ENCODE measurements around the gene ST3GAL3.

ST3GAL3 gene

GRCh38 chr1:43812579-43812978, 105.2 kb downstream of the ST3GAL3 start:
- H3K27ac ChIP-seq: no peak overlapping the region

GRCh38 chr1:43814401-43814800, 107.1 kb downstream of the ST3GAL3 start:
- no peak for TF ChIP-seq CTCF (conservative IDR thresholded peaks at IDR 0.05)
- no peak for TF ChIP-seq ZFX (IDR thresholded peaks at IDR 0.05)

More at GRCh38 chr1:43812579-43812978, 105.2 kb downstream of the ST3GAL3 start:
- TF ChIP-seq ZFX (IDR thresholded peaks at IDR 0.05): no peak
- no peak for TF ChIP-seq CTCF (conservative IDR thresholded peaks at IDR 0.05)

GRCh38 chr1:43817304-43817939, 110.1 kb downstream of the ST3GAL3 start:
- no peak overlapping the region for H3K27ac ChIP-seq
- TF ChIP-seq CTCF (conservative IDR thresholded peaks at IDR 0.05): no peak
- TF ChIP-seq ZFX (IDR thresholded peaks at IDR 0.05): no peak

More at GRCh38 chr1:43814401-43814800, 107.1 kb downstream of the ST3GAL3 start:
- H3K27ac ChIP-seq: no peak overlapping the region

GRCh38 chr1:43818691-43819090, 111.4 kb downstream of the ST3GAL3 start:
- TF ChIP-seq ZFX (IDR thresholded peaks at IDR 0.05) (no peak), CTCF (conservative IDR thresholded peaks at IDR 0.05) (no peak)

GRCh38 chr1:43819357-43819756, 112.0 kb downstream of the ST3GAL3 start:
- no peak for TF ChIP-seq CTCF (conservative IDR thresholded peaks at IDR 0.05)
- TF ChIP-seq ZFX (IDR thresholded peaks at IDR 0.05): no peak
- no peak overlapping the region for H3K27ac ChIP-seq

More at GRCh38 chr1:43818691-43819090, 111.4 kb downstream of the ST3GAL3 start:
- no peak overlapping the region for H3K27ac ChIP-seq

GRCh38 chr1:43821471-43821870, 114.1 kb downstream of the ST3GAL3 start:
- TF ChIP-seq CTCF (conservative IDR thresholded peaks at IDR 0.05) (no peak), ZFX (IDR thresholded peaks at IDR 0.05) (no peak)

GRCh38 chr1:43822040-43822690, 114.8 kb downstream of the ST3GAL3 start:
- no peak overlapping the region; the same call in 1 of the 2 replicates for H3K27ac ChIP-seq
- TF ChIP-seq ZFX (IDR thresholded peaks at IDR 0.05) (no peak), CTCF (conservative IDR thresholded peaks at IDR 0.05) (no peak)

More at GRCh38 chr1:43821471-43821870, 114.1 kb downstream of the ST3GAL3 start:
- H3K27ac ChIP-seq: no peak overlapping the region

Measured in C4-2B (cell line).